Measurements from ENCODE around the gene TNNI2.

TNNI2 gene

GRCh38 chr11:1829039-1829820, 9.6 kb upstream of the TNNI2 start:
- TF ChIP-seq, protein P1, sequence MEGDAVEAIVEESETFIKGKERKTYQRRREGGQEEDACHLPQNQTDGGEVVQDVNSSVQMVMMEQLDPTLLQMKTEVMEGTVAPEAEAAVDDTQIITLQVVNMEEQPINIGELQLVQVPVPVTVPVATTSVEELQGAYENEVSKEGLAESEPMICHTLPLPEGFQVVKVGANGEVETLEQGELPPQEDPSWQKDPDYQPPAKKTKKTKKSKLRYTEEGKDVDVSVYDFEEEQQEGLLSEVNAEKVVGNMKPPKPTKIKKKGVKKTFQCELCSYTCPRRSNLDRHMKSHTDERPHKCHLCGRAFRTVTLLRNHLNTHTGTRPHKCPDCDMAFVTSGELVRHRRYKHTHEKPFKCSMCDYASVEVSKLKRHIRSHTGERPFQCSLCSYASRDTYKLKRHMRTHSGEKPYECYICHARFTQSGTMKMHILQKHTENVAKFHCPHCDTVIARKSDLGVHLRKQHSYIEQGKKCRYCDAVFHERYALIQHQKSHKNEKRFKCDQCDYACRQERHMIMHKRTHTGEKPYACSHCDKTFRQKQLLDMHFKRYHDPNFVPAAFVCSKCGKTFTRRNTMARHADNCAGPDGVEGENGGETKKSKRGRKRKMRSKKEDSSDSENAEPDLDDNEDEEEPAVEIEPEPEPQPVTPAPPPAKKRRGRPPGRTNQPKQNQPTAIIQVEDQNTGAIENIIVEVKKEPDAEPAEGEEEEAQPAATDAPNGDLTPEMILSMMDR (IDR thresholded peaks at IDR 0.05): no peak
- no peaks in the 10 kb centered on the region for H3K9me3 ChIP-seq
- intact Hi-C loops (cut with DNase I; ENCODE audit: low total_unique reads): no loop called here
- no peaks in the 10 kb centered on the region for H3K36me3 ChIP-seq
- DNase-seq: peak in 1 of 2 donors; percentile 76
- H3K4me3 ChIP-seq: no peak overlapping the region
- H3K27ac ChIP-seq: peak overlapping the region; percentile 85 to 88
- peaks cover 5 to 94% (median 87%) of the 10 kb centered on the region in 4 donors for H3K4me1 ChIP-seq
- no peaks in the 10 kb centered on the region for H3K27me3 ChIP-seq

GRCh38 chr11:1830004-1830321, 8.8 kb upstream of the TNNI2 start:
- TF ChIP-seq, protein P1 (IDR thresholded peaks at IDR 0.05): no peak
- no peaks in the 10 kb centered on the region for H3K9me3 ChIP-seq
- peaks cover 5 to 89% (median 80%) of the 10 kb centered on the region in 4 donors for H3K4me1 ChIP-seq
- intact Hi-C loops (cut with DNase I; ENCODE audit: low total_unique reads): no loop called here
- peak in 1 of 2 donors; percentile 62 for DNase-seq
- H3K4me3 ChIP-seq: no peak overlapping the region
- no peaks in the 10 kb centered on the region for H3K27me3 ChIP-seq
- H3K36me3 ChIP-seq: no peaks in the 10 kb centered on the region
- peak overlapping the region; percentile 85 to 88 for H3K27ac ChIP-seq

DNA sequence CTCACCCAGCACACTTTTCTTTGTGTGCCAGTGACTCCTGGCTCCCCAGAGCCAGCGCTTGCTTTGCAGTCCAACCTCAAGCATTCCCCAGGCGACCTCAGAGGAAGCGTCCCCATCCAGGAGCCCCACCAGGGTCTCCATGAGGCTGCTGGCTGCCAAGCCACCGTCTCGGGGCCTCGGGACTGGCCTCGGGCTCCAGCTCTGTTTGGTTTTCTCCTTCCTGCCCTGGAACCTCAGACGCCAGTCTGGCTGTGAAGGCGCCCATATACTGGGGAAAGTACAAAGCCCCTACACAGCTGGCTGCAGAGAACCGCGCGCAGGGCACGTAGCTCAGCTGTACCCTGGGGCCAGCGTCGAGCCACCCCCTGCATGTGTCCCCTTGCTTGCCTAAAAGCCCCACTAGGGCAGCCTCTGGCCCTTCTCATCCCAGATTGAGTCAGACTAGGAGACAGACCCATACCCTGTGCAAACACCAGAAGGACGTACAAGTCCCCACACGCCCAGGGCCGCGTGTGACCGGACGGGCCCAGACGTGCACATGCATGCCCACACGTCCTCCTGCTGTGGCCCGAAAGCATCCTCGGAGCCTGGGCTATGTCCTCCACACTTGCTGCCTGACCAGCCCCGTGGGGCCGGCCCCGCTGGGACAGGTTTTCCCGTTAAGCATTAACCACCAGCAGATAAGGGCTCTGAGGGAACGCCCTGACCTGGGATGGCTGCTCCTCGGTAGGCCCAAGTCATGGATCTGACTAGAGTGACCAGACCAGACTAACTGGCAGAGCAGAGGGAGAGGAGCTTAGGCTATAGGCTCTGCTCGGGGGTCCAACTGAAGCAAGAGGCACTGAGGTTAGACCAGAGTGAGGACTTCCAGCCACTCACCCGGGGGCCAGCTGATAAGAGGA, 8.2 kb upstream of the TNNI2 start:
- TF ChIP-seq, protein P1 (IDR thresholded peaks at IDR 0.05): no peak
- Histone ChIP-seq H3K36me3 (no peaks in the 10 kb centered on the region), H3K4me1 (peaks cover 5 to 87% (median 74%) of the 10 kb centered on the region in 4 donors), H3K4me3 (no peak overlapping the region), H3K27ac (peak overlapping the region; percentile 85 to 88), H3K27me3 (peaks cover 0 to 2% of the 10 kb centered on the region in 2 donors), H3K9me3 (no peaks in the 10 kb centered on the region)
- intact Hi-C loops (cut with DNase I; ENCODE audit: low total_unique reads): no loop called here
- DNase-seq: no peak

GRCh38 chr11:1831338-1832210, 7.2 kb upstream of the TNNI2 start:
- H3K4me3 ChIP-seq: no peak overlapping the region
- TF ChIP-seq, protein P1 (IDR thresholded peaks at IDR 0.05): no peak
- DNase-seq: no peak
- intact Hi-C loops (cut with DNase I; ENCODE audit: low total_unique reads): loop anchor here (2.0 kb wide), 1 partner anchor 139 kb away; no protein-coding TSS in a partner anchor
- no peaks in the 10 kb centered on the region for H3K36me3 ChIP-seq
- H3K27me3 ChIP-seq: peaks cover 0 to 5% of the 10 kb centered on the region in 2 donors
- peak overlapping the region; percentile 85 to 88 for H3K27ac ChIP-seq
- peaks cover 0 to 77% (median 64%) of the 10 kb centered on the region in 4 donors for H3K4me1 ChIP-seq
- no peaks in the 10 kb centered on the region for H3K9me3 ChIP-seq

Measured in tibial artery (tissue), 4 donors.